Fibroblast of lung (primary cell): ENCODE measurements around the gene RRBP1.

Experiments
- CTCF ChIP-seq, 2 donors: IDR thresholded peaks in 1 of 2; conservative IDR thresholded peaks in 1 of 2; 1 replicate in 1 of 2; 2 replicates in 1 of 2; pipeline ENCODE4 v1.5.1; 2011 to 2012; ENCODE audit warnings: low read length in 2 of 2, control low read depth in 1 of 2, inconsistent platforms in 1 of 2, low read depth in 1 of 2, mild to moderate bottlenecking in 1 of 2
- EZH2 ChIP-seq: IDR thresholded peaks from 2 replicates; pipeline ENCODE4 v1.5.1; 2012; ENCODE audit warnings: low read length, control low read depth, mild to moderate bottlenecking; ENCODE audit errors: missing control alignments

DNA sequence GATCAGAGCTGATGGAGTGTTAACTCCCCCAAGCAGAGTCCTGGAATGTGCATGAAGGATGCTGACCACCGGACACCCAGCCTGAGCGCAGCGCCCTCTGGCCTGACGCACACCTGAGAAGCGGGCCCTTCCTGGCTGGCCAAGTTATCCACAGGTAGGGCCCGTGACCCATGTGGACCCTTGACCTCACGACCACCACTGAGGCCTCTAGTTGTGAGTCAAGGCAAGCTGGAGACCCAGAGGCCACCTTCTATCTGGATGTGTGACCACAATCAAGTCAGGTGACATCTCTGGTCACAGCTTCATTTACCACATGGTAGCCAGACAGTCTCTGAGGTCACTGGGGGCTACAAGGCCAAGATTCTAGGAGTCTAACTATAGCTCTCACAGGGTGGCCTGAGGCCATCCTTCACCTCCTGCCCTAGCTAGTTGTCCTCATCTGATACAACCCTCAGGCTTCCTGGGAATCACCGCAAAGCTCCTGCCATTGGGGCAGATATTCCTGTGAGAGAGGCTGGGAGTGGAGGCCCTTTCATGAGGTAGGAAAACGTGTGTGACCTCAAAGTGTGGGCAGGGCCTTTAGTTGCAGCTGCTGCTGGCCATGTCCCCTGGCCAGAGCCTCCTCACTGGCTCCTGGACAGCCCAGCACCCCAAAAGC, 59.1 kb downstream of the RRBP1 start:
- TF ChIP-seq EZH2 (no peak), CTCF (conservative IDR thresholded peaks at IDR 0.05 in 1 of 2, IDR thresholded peaks at IDR 0.05 in 1 of 2; ENCODE audit: low read depth in 1 of 2, low read length in 2 of 2) (no peak)
